KMS-11 (cell line): ENCODE data around the gene GRK3.
"Not testable (repeated sequence)": the region's sequence is repeated elsewhere in the genome, so short reads cannot be mapped to it uniquely, and the experiment has no call there.

Source experiments
- H2AFZ ChIP-seq: fragments of 200-600 bp; sonication (generic); 2 replicates; pipeline ENCODE4 v1.6.1; 2016; ENCODE audit warnings: antibody characterized with exemption, mixed run types, low read depth
- H3K27ac ChIP-seq: fragments of 200-600 bp; sonication (generic); 2 replicates; pipeline ENCODE4 v1.6.1; 2016; ENCODE audit warnings: mild to moderate bottlenecking, mixed run types
- H3K27me3 ChIP-seq: fragments of 200-600 bp; sonication (generic); 2 replicates; pipeline ENCODE4 v1.6.1; 2017; ENCODE audit warnings: mild to moderate bottlenecking, low read depth, mixed run types, moderate library complexity; ENCODE audit not compliant: insufficient read depth
- H3K36me3 ChIP-seq: fragments of 200-600 bp; sonication (generic); 2 replicates; pipeline ENCODE4 v1.6.1; 2017; ENCODE audit warnings: mild to moderate bottlenecking, mixed run types; ENCODE audit not compliant: insufficient read depth
- H3K4me1 ChIP-seq: fragments of 200-600 bp; sonication (generic); 2 replicates; pipeline ENCODE4 v1.6.1; 2016; ENCODE audit warnings: mild to moderate bottlenecking, low read depth, mixed run types; ENCODE audit not compliant: poor library complexity, severe bottlenecking
- H3K4me2 ChIP-seq: fragments of 200-600 bp; sonication (generic); 2 replicates; pipeline ENCODE4 v1.7.0; 2016; ENCODE audit warnings: mild to moderate bottlenecking, mixed run types
- H3K4me3 ChIP-seq: fragments of 200-600 bp; sonication (generic); IDR thresholded peaks from 2 replicates; pipeline ENCODE4 v1.6.1; 2017; ENCODE audit warnings: low read depth, low read length, mixed read lengths; ENCODE audit not compliant: insufficient read depth
- H3K79me2 ChIP-seq: fragments of 200-600 bp; sonication (generic); 2 replicates; pipeline ENCODE4 v1.6.1; 2016; ENCODE audit warnings: low read depth, mixed run types; ENCODE audit not compliant: insufficient read depth
- H3K9ac ChIP-seq: fragments of 200-600 bp; sonication (generic); 2 replicates; pipeline ENCODE4 v1.6.1; 2016; ENCODE audit warnings: mild to moderate bottlenecking, mixed run types
- H4K20me1 ChIP-seq: fragments of 200-600 bp; sonication (generic); 2 replicates; pipeline ENCODE4 v1.6.1; 2016; ENCODE audit warnings: mild to moderate bottlenecking, mixed run types; ENCODE audit not compliant: insufficient read depth
- TF ChIP-seq, protein P1 (sequence below): fragments of 200-600 bp; sonication (generic); conservative IDR thresholded peaks from 2 replicates; pipeline ENCODE4 v1.6.1; 2017; ENCODE audit warnings: low read depth, mild to moderate bottlenecking, antibody characterized with exemption, low read length, moderate library complexity, mixed read lengths

Gene GRK3

DNA sequence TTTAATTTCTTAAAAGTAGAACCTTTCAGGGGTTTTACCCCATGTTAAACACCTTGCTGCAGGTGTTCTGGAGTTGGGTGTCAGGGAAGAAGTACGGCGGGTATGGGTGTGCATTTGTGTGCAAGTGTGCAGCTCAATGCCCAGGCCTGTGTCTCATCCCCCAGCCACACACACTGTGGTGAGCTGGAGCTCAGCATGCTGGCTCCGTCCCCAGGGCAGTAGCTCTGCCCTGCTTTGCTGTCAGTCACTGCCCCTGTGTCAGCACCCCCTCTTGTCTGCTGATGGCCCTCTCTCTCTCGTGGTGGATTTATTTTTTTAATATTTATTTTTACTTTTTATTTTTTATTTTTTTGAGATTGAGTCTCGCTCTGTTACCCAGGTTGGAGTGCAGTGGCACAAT, 141.7 kb downstream of the GRK3 start:
- Histone ChIP-seq H3K4me3 (no peak overlapping the region), H4K20me1 (no peaks in the 10 kb centered on the region), H3K27ac (no peak overlapping the region), H3K4me2 (no peak overlapping the region), H2AFZ (no peak overlapping the region), H3K9ac (no peak overlapping the region), H3K4me1 (no peaks in the 10 kb centered on the region), H3K36me3 (no peaks in the 10 kb centered on the region), H3K27me3 (no peaks in the 10 kb centered on the region), H3K79me2 (no peaks in the 10 kb centered on the region)
- TF ChIP-seq, protein P1, sequence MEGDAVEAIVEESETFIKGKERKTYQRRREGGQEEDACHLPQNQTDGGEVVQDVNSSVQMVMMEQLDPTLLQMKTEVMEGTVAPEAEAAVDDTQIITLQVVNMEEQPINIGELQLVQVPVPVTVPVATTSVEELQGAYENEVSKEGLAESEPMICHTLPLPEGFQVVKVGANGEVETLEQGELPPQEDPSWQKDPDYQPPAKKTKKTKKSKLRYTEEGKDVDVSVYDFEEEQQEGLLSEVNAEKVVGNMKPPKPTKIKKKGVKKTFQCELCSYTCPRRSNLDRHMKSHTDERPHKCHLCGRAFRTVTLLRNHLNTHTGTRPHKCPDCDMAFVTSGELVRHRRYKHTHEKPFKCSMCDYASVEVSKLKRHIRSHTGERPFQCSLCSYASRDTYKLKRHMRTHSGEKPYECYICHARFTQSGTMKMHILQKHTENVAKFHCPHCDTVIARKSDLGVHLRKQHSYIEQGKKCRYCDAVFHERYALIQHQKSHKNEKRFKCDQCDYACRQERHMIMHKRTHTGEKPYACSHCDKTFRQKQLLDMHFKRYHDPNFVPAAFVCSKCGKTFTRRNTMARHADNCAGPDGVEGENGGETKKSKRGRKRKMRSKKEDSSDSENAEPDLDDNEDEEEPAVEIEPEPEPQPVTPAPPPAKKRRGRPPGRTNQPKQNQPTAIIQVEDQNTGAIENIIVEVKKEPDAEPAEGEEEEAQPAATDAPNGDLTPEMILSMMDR, result no peak

DNA sequence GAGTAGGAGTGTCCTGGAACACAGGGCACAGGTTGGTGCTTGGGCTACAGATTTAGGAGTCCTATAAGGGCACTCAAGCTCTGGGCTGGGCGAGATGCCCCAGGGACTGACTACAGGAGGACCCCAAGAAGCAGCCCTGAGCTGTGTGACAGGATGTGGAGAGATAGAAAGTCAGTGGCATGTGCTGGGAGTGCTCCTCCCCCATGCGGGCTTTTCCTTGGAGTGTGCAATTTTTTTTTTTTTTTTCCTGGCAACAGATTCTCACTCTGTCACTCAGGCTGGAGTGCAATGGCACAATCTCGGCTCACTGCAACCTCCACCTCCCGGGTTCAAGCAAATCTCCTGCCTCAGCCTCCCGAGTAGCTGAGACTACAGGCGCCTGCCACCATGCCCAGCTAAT, 144.0 kb downstream of the GRK3 start:
- H2AFZ ChIP-seq, H3K4me3 ChIP-seq, H3K27ac ChIP-seq, H4K20me1 ChIP-seq, H3K4me1 ChIP-seq, H3K27me3 ChIP-seq, H3K79me2 ChIP-seq, H3K9ac ChIP-seq, H3K36me3 ChIP-seq, H3K4me2 ChIP-seq: not testable (repeated sequence)

DNA sequence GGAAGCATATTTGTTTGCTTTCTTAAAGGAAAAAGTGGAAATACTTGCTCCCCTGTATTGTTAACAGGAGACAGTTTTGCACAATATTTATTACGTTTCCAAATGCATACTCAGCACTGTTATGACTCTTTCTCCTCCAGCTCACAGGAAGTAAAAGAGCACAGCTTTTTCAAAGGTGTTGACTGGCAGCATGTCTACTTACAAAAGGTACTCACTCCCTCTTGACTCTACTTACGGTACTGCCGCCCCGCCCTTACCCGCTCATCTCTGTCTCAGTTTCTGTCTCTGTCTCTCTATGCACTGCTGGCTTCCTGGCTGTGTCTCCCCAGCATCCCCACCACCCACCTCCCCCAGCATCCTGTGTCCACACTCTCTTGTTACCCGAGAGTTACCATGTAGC, 145.3 kb downstream of the GRK3 start:
- Histone ChIP-seq H3K27me3 (no peaks in the 10 kb centered on the region), H2AFZ (no peak overlapping the region), H3K9ac (no peak overlapping the region), H3K36me3 (no peaks in the 10 kb centered on the region), H3K4me2 (no peak overlapping the region), H3K27ac (no peak overlapping the region), H3K79me2 (no peaks in the 10 kb centered on the region), H3K4me1 (no peaks in the 10 kb centered on the region), H4K20me1 (no peaks in the 10 kb centered on the region), H3K4me3 (no peak overlapping the region)
- TF ChIP-seq, protein P1, result no peak

DNA sequence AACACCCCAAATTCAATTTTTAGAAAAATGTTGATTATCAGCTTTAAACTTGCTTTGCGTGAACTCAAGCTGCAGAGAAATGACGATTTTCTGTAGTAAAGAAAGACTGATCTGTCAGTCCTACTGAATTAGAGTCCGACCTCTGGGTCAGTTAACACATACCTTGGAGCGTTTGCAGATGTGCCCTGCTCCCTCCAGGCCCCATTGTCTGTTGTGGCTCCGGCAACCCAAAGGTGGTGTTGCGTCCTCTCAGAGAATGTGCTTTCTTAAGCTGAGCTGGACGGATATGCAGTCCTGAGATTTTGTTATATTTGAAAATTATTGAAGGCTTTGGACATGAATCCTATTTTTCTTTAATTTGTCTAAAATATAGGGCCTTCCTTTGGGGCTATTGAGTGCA, 146.0 kb downstream of the GRK3 start:
- no peak overlapping the region for H2AFZ ChIP-seq
- TF ChIP-seq, protein P1, result no peak
- H3K79me2 ChIP-seq, result no peaks in the 10 kb centered on the region
- no peak overlapping the region for H3K9ac ChIP-seq
- H3K4me3 ChIP-seq, result no peak overlapping the region
- H4K20me1 ChIP-seq, result no peaks in the 10 kb centered on the region
- H3K27me3 ChIP-seq, result no peaks in the 10 kb centered on the region
- no peaks in the 10 kb centered on the region for H3K36me3 ChIP-seq
- no peak overlapping the region for H3K4me2 ChIP-seq
- no peak overlapping the region for H3K27ac ChIP-seq
- H3K4me1 ChIP-seq, result no peaks in the 10 kb centered on the region

DNA sequence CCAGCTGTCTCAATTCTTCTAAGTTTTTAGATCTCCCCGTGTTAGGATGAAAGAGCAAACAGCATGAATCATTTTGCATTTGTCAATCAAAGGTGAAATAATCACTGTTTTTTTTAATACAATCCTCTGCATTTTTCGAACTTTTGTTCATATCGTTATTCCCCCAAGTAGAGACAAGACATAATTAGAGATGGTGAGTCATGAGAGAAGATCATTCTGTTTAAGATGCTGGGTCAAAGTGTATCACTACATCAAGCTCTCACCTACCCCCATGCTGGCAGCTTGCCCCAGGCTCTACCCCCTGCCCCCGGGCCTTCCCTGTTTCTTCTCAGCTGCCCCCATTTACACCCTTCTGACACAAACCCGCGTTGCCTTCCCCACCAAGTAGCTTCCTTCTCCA, 147.0 kb downstream of the GRK3 start:
- no peak overlapping the region for H2AFZ ChIP-seq
- no peak overlapping the region for H3K9ac ChIP-seq
- TF ChIP-seq, protein P1, result no peak
- no peak overlapping the region for H3K4me2 ChIP-seq
- no peaks in the 10 kb centered on the region for H3K4me1 ChIP-seq
- no peaks in the 10 kb centered on the region for H3K79me2 ChIP-seq
- no peak overlapping the region for H3K4me3 ChIP-seq
- H3K27me3 ChIP-seq, result no peaks in the 10 kb centered on the region
- no peaks in the 10 kb centered on the region for H4K20me1 ChIP-seq
- H3K36me3 ChIP-seq, result no peaks in the 10 kb centered on the region
- no peak overlapping the region for H3K27ac ChIP-seq
